Activated T-cell treated with anti-CD3 and anti-CD28 coated beads, Interleukin-2, amount 50 U/mL, for 72 hours (primary cell): ENCODE measurements around the gene SUCLG1. TPM values are rescaled to one million over a fixed set of nuclear protein-coding genes. Genes with fewer than 3 reads are reported as not detected.
"Not testable (repeated sequence)": the region's sequence is repeated elsewhere in the genome, so short reads cannot be mapped to it uniquely, and the experiment has no call there.

Experiments used
- ATAC-seq, 2 donors: fragments of 150-1000 bp; cut with Tn5 transposase; replicated peaks in 1 of 2; 2 replicates each; pipeline ENCODE4 v1.10.0; 2021; ENCODE audit warnings: moderate library complexity in 2 of 2, mild to moderate bottlenecking in 1 of 2
- DNase-seq, 2 donors: peaks; one replicate each; pipeline ENCODE4 v3.0.0; 2021 to 2022; ENCODE audit warnings: mixed read lengths in 1 of 2
- H3K27ac Mint-ChIP-seq: one replicate; pipeline ENCODE4 v1.8.0; 2022; ENCODE audit warnings: mild to moderate bottlenecking, moderate library complexity, mixed read lengths
- H3K27me3 Mint-ChIP-seq: one replicate; pipeline ENCODE4 v1.8.0; 2022; ENCODE audit warnings: low read depth, mixed read lengths
- H3K36me3 Mint-ChIP-seq, 2 donors: one replicate each; pipeline ENCODE4 v1.8.0; 2022; ENCODE audit warnings: mixed read lengths in 2 of 2, mild to moderate bottlenecking in 1 of 2; ENCODE audit not compliant: insufficient read depth in 2 of 2
- H3K4me1 Mint-ChIP-seq: one replicate; pipeline ENCODE4 v1.8.0; 2022; ENCODE audit warnings: low read depth, mixed read lengths
- H3K4me3 Mint-ChIP-seq, 2 donors: one replicate each; pipeline ENCODE4 v1.8.0; 2022; ENCODE audit warnings: mild to moderate bottlenecking in 2 of 2, mixed read lengths in 2 of 2, moderate library complexity in 2 of 2
- H3K9me3 Mint-ChIP-seq, 2 donors: one replicate each; pipeline ENCODE4 v1.8.0; 2022; ENCODE audit warnings: mixed read lengths in 2 of 2
- total RNA-seq, 2 donors: library from RNA; stranded (reverse); gene quantifications; one replicate each; pipeline ENCODE4 v1.2.3, GENCODE V29; 2022

Gene SUCLG1
- total RNA-seq, 2 donors from 2014 or later: 66.0 to 66.8 TPM

- H3K9me3 Mint-ChIP-seq: no peaks in the 10 kb centered on the region
- ATAC-seq: no peak
- no peak for DNase-seq
- no peaks in the 10 kb centered on the region for H3K27me3 Mint-ChIP-seq
- H3K4me1 Mint-ChIP-seq: no peaks in the 10 kb centered on the region
- H3K27ac Mint-ChIP-seq: no peak overlapping the region
- H3K36me3 Mint-ChIP-seq: peaks cover 5 to 6% of the 10 kb centered on the region in 2 donors
- H3K4me3 Mint-ChIP-seq: no peak overlapping the region
These were observed 29.8 kb downstream of the SUCLG1 start for GRCh38 chr2:84429328-84429727.

GRCh38 chr2:84427235-84428138, 31.6 kb downstream of the SUCLG1 start:
- ATAC-seq (no peak), DNase-seq (no peak)
- H3K9me3 Mint-ChIP-seq: no peaks in the 10 kb centered on the region
- H3K4me1 Mint-ChIP-seq: no peaks in the 10 kb centered on the region
- peaks cover 6 to 9% of the 10 kb centered on the region in 2 donors for H3K36me3 Mint-ChIP-seq
- no peaks in the 10 kb centered on the region for H3K27me3 Mint-ChIP-seq
- no peak overlapping the region for H3K27ac Mint-ChIP-seq
- H3K4me3 Mint-ChIP-seq: no peak overlapping the region

- peaks cover 6 to 9% of the 10 kb centered on the region in 2 donors for H3K36me3 Mint-ChIP-seq
- H3K27me3 Mint-ChIP-seq: no peaks in the 10 kb centered on the region
- H3K4me1 Mint-ChIP-seq: no peaks in the 10 kb centered on the region
- H3K4me3 Mint-ChIP-seq: no peak overlapping the region
- H3K27ac Mint-ChIP-seq: no peak overlapping the region
- DNase-seq (no peak), ATAC-seq (no peak)
- no peaks in the 10 kb centered on the region for H3K9me3 Mint-ChIP-seq
These were observed 33.8 kb downstream of the SUCLG1 start for GRCh38 chr2:84425310-84425709.

- no peak overlapping the region for H3K27ac Mint-ChIP-seq
- H3K4me1 Mint-ChIP-seq: no peaks in the 10 kb centered on the region
- H3K27me3 Mint-ChIP-seq: no peaks in the 10 kb centered on the region
- peaks cover 2 to 9% of the 10 kb centered on the region in 2 donors for H3K36me3 Mint-ChIP-seq
- DNase-seq: no peak
- H3K9me3 Mint-ChIP-seq: no peaks in the 10 kb centered on the region
- no peak for ATAC-seq
- no peak overlapping the region for H3K4me3 Mint-ChIP-seq
These were observed 34.9 kb downstream of the SUCLG1 start for GRCh38 chr2:84424152-84424551.

- peaks cover 2 to 9% of the 10 kb centered on the region in 2 donors for H3K36me3 Mint-ChIP-seq
- H3K4me3 Mint-ChIP-seq: no peak overlapping the region
- DNase-seq (no peak), ATAC-seq (no peak)
- no peaks in the 10 kb centered on the region for H3K9me3 Mint-ChIP-seq
- peaks cover 7% of the 10 kb centered on the region for H3K4me1 Mint-ChIP-seq
- H3K27me3 Mint-ChIP-seq: no peaks in the 10 kb centered on the region
- H3K27ac Mint-ChIP-seq: no peak overlapping the region
These were observed 37.3 kb downstream of the SUCLG1 start for GRCh38 chr2:84421791-84422190.

GRCh38 chr2:84421197-84421596, 37.9 kb downstream of the SUCLG1 start:
- Mint-ChIP-seq H3K27ac (no peak overlapping the region), H3K27me3 (no peaks in the 10 kb centered on the region), H3K36me3 (peaks cover 2 to 9% of the 10 kb centered on the region in 2 donors), H3K9me3 (no peaks in the 10 kb centered on the region), H3K4me3 (no peak overlapping the region), H3K4me1 (peaks cover 7% of the 10 kb centered on the region)
- no peak for DNase-seq
- ATAC-seq: no peak

- peak overlapping the region; percentile 14 for H3K27ac Mint-ChIP-seq
- peak in 1 of 2 donors; percentile 1 for DNase-seq
These were observed 41.5 kb downstream of the SUCLG1 start for GRCh38 chr2:84417453-84418145.

GRCh38 chr2:84409531-84409930, 49.5 kb downstream of the SUCLG1 start:
- Mint-ChIP-seq H3K9me3 (no peaks in the 10 kb centered on the region), H3K27ac (no peak overlapping the region), H3K4me1 (no peaks in the 10 kb centered on the region), H3K36me3 (no peaks in the 10 kb centered on the region), H3K4me3 (no peak overlapping the region), H3K27me3 (peaks cover 5% of the 10 kb centered on the region)
- DNase-seq (no peak), ATAC-seq (no peak)

More at GRCh38 chr2:84417453-84418145, 41.5 kb downstream of the SUCLG1 start:
- Mint-ChIP-seq H3K4me3 (no peak overlapping the region), H3K9me3 (no peaks in the 10 kb centered on the region), H3K4me1 (peaks cover 7% of the 10 kb centered on the region), H3K27me3 (no peaks in the 10 kb centered on the region), H3K36me3 (no peaks in the 10 kb centered on the region)
- ATAC-seq: peak; percentile 69 to 85

- H3K9me3 Mint-ChIP-seq, H3K4me1 Mint-ChIP-seq, H3K27me3 Mint-ChIP-seq, H3K36me3 Mint-ChIP-seq, ATAC-seq, H3K27ac Mint-ChIP-seq, H3K4me3 Mint-ChIP-seq, DNase-seq: not testable (repeated sequence)
These were observed 57.0 kb downstream of the SUCLG1 start for GRCh38 chr2:84402111-84402510.

- DNase-seq, ATAC-seq, H3K27ac Mint-ChIP-seq, H3K9me3 Mint-ChIP-seq, H3K4me3 Mint-ChIP-seq, H3K4me1 Mint-ChIP-seq, H3K27me3 Mint-ChIP-seq, H3K36me3 Mint-ChIP-seq: not testable (repeated sequence)
These were observed 59.2 kb downstream of the SUCLG1 start for GRCh38 chr2:84399839-84400238.

GRCh38 chr2:84395820-84396219, 63.3 kb downstream of the SUCLG1 start:
- Mint-ChIP-seq H3K27ac (no peak overlapping the region), H3K4me3 (no peak overlapping the region), H3K27me3 (peaks cover 6% of the 10 kb centered on the region), H3K36me3 (peaks cover 0 to 3% of the 10 kb centered on the region in 2 donors), H3K9me3 (peaks cover 0 to 2% of the 10 kb centered on the region in 2 donors), H3K4me1 (no peaks in the 10 kb centered on the region)
- DNase-seq (peak in 1 of 2 donors; percentile 2), ATAC-seq (peak; percentile 60 to 93)

GRCh38 chr2:84394628-84395027, 64.5 kb downstream of the SUCLG1 start:
- Mint-ChIP-seq H3K36me3 (peaks cover 0 to 3% of the 10 kb centered on the region in 2 donors), H3K4me3 (no peak overlapping the region), H3K27me3 (peaks cover 6% of the 10 kb centered on the region), H3K4me1 (no peaks in the 10 kb centered on the region), H3K9me3 (peaks cover 0 to 2% of the 10 kb centered on the region in 2 donors), H3K27ac (no peak overlapping the region)
- ATAC-seq (no peak), DNase-seq (no peak)

- DNase-seq (no peak), ATAC-seq (no peak)
- H3K9me3 Mint-ChIP-seq: peaks cover 0 to 2% of the 10 kb centered on the region in 2 donors
- no peak overlapping the region for H3K4me3 Mint-ChIP-seq
- no peaks in the 10 kb centered on the region for H3K4me1 Mint-ChIP-seq
- H3K27me3 Mint-ChIP-seq: peaks cover 6% of the 10 kb centered on the region
- no peak overlapping the region for H3K27ac Mint-ChIP-seq
- H3K36me3 Mint-ChIP-seq: peaks cover 0 to 3% of the 10 kb centered on the region in 2 donors
These were observed 65.3 kb downstream of the SUCLG1 start for GRCh38 chr2:84393829-84394228.
